Colonic mucosa (tissue), 4 donors: ENCODE results near the gene PMEPA1. TPM values are rescaled to one million over a fixed set of nuclear protein-coding genes. Genes with fewer than 3 reads are reported as not detected.

ENCODE experiments used
- DNase-seq: peaks from one replicate; pipeline ENCODE4 v3.0.0-alpha.2; 2020
- H3K27ac ChIP-seq: fragments of 200-600 bp; one replicate; pipeline ENCODE4 v1.8.0; 2021
- H3K27me3 ChIP-seq: fragments of 200-600 bp; one replicate; pipeline ENCODE4 v1.8.0; 2021
- H3K36me3 ChIP-seq: fragments of 200-600 bp; one replicate; pipeline ENCODE4 v1.8.0; 2021
- H3K4me1 ChIP-seq: fragments of 200-600 bp; one replicate; pipeline ENCODE4 v1.8.0; 2021; ENCODE audit warnings: mild to moderate bottlenecking
- H3K4me3 ChIP-seq: fragments of 200-600 bp; one replicate; pipeline ENCODE4 v1.8.0; 2021
- H3K9ac ChIP-seq, 2 donors: one replicate each; pipeline ENCODE4 v1.7.0; 2013; ENCODE audit warnings: control low read depth in 2 of 2, low read depth in 2 of 2, low read length in 2 of 2
- H3K9me3 ChIP-seq: fragments of 200-600 bp; one replicate; pipeline ENCODE4 v1.8.0; 2021
- CTCF ChIP-seq: fragments of 200-600 bp; IDR thresholded peaks from one replicate; pipeline ENCODE4 v1.8.0; 2022; ENCODE audit warnings: antibody characterized with exemption, mild to moderate bottlenecking
- intact Hi-C: fragments of 100-400 bp; cut with DNase I; formaldehyde crosslinking; loops from one replicate; pipeline ENCODE4 v1.14.1; 2022
- total RNA-seq, 2 donors: library from RNA; stranded (reverse); fragmentation: NEBNext Ultra II Directional in 1 of 2; extraction: Animal tissue kit (Norgen Biotek cat#: 25700) in 1 of 2; gene quantifications; one replicate each; pipeline ENCODE4 v1.2.1, GENCODE V29; 2021
- donor health status: healthy.
- donor health status: DM: no; HTN: no; CAD: no.
- donor health status: DM: no; HTN: no; CAD: no.

Gene PMEPA1
- total RNA-seq, 2 donors from 2014 or later, result 13.0 to 26.1 TPM

GRCh38 chr20:57736738-57737347 is 27.0 kb upstream of the PMEPA1 start:
- Histone ChIP-seq H3K4me1 (no peaks in the 10 kb centered on the region), H3K27ac (no peak overlapping the region)
- no peak for TF ChIP-seq CTCF

GRCh38 chr20:57735831-57736737 is 26.3 kb upstream of the PMEPA1 start:
- H3K4me1 ChIP-seq, result no peaks in the 10 kb centered on the region
- H3K9ac ChIP-seq, result no peak overlapping the region
- H3K27me3 ChIP-seq, result no peaks in the 10 kb centered on the region
- no peak overlapping the region for H3K27ac ChIP-seq
- no peaks in the 10 kb centered on the region for H3K36me3 ChIP-seq
- no peaks in the 10 kb centered on the region for H3K9me3 ChIP-seq
- no peak overlapping the region for H3K4me3 ChIP-seq
- TF ChIP-seq CTCF, result no peak
- DNase-seq, result no peak
- intact Hi-C loops, result no loop called here

More at GRCh38 chr20:57736738-57737347, 27.0 kb upstream of the PMEPA1 start:
- H3K27me3 ChIP-seq, result no peaks in the 10 kb centered on the region
- DNase-seq, result no peak
- intact Hi-C loops, result no loop called here
- no peak overlapping the region for H3K9ac ChIP-seq
- H3K36me3 ChIP-seq, result no peaks in the 10 kb centered on the region
- H3K9me3 ChIP-seq, result no peaks in the 10 kb centered on the region
- no peak overlapping the region for H3K4me3 ChIP-seq

- H3K4me1 ChIP-seq, result no peaks in the 10 kb centered on the region
- no peaks in the 10 kb centered on the region for H3K27me3 ChIP-seq
- TF ChIP-seq CTCF, result no peak
- no peak overlapping the region for H3K27ac ChIP-seq
- H3K4me3 ChIP-seq, result no peak overlapping the region
- no peak for DNase-seq
- H3K36me3 ChIP-seq, result no peaks in the 10 kb centered on the region
- intact Hi-C loops, result no loop called here
- H3K9me3 ChIP-seq, result no peaks in the 10 kb centered on the region
- H3K9ac ChIP-seq, result no peak overlapping the region
Measured at GRCh38 chr20:57734754-57735153, 24.9 kb upstream of the PMEPA1 start.

- intact Hi-C loops, result no loop called here
- no peaks in the 10 kb centered on the region for H3K4me1 ChIP-seq
- no peak overlapping the region for H3K27ac ChIP-seq
- no peak overlapping the region for H3K4me3 ChIP-seq
- no peaks in the 10 kb centered on the region for H3K36me3 ChIP-seq
- H3K27me3 ChIP-seq, result no peaks in the 10 kb centered on the region
- no peak for TF ChIP-seq CTCF
- no peak overlapping the region for H3K9ac ChIP-seq
- no peaks in the 10 kb centered on the region for H3K9me3 ChIP-seq
- DNase-seq, result no peak
Measured at GRCh38 chr20:57732226-57732625, 22.4 kb upstream of the PMEPA1 start.

GRCh38 chr20:57728762-57729161 is 18.9 kb upstream of the PMEPA1 start:
- intact Hi-C loops, result no loop called here
- Histone ChIP-seq H3K9ac (no peak overlapping the region), H3K27ac (no peak overlapping the region), H3K9me3 (no peaks in the 10 kb centered on the region), H3K36me3 (no peaks in the 10 kb centered on the region), H3K27me3 (no peaks in the 10 kb centered on the region), H3K4me3 (no peak overlapping the region), H3K4me1 (no peaks in the 10 kb centered on the region)
- DNase-seq, result no peak
- no peak for TF ChIP-seq CTCF
